Activated effector memory CD4-positive, alpha-beta T cell treated with Interleukin-2 at 50 U/mL for 16 hours (primary cell): ENCODE data around the gene EN2.

Experiments used
- DNase-seq: peaks from one replicate; pipeline ENCODE4 v3.0.0-alpha.2; 2020

The EN2 gene

GRCh38 chr7:155465761-155466141, 7.8 kb downstream of the EN2 start:
- no peak for DNase-seq

GRCh38 chr7:155466142-155466813, 8.3 kb downstream of the EN2 start:
- DNase-seq: no peak

- DNase-seq: no peak
These were observed 9.1 kb downstream of the EN2 start for GRCh38 chr7:155466814-155467733.

- no peak for DNase-seq
These were observed 10.2 kb downstream of the EN2 start for GRCh38 chr7:155467846-155468784.

- DNase-seq: no peak
These were observed 10.8 kb downstream of the EN2 start for GRCh38 chr7:155468785-155469148.

GRCh38 chr7:155469311-155470185, 11.6 kb downstream of the EN2 start:
- no peak for DNase-seq

GRCh38 chr7:155470186-155470487, 12.2 kb downstream of the EN2 start:
- DNase-seq: no peak

- DNase-seq: no peak
These were observed 13.0 kb downstream of the EN2 start for GRCh38 chr7:155470686-155471638.

GRCh38 chr7:155471718-155472117, 13.8 kb downstream of the EN2 start:
- DNase-seq: no peak

- no peak for DNase-seq
These were observed 19.5 kb downstream of the EN2 start for GRCh38 chr7:155477476-155477875.

GRCh38 chr7:155481764-155482163, 23.8 kb downstream of the EN2 start:
- no peak for DNase-seq

GRCh38 chr7:155482511-155483183, 24.7 kb downstream of the EN2 start:
- no peak for DNase-seq

- no peak for DNase-seq
These were observed 25.3 kb downstream of the EN2 start for GRCh38 chr7:155483245-155483644.

GRCh38 chr7:155483868-155484325, 26.0 kb downstream of the EN2 start:
- DNase-seq: no peak

GRCh38 chr7:155484483-155485399, 26.8 kb downstream of the EN2 start:
- DNase-seq: no peak

GRCh38 chr7:155486783-155487508, 29.0 kb downstream of the EN2 start:
- DNase-seq: no peak

- DNase-seq: no peak
These were observed 29.9 kb downstream of the EN2 start for GRCh38 chr7:155487509-155488482.
